GM12878 (cell line): ENCODE results near the gene NEGR1.

Source experiments
- CTCF ChIP-seq, 3 experiments: IDR thresholded peaks in 2 of 3; conservative IDR thresholded peaks in 1 of 3; 2 replicates each; pipeline ENCODE4 v1.5.1; 2011; ENCODE audit warnings: low read depth in 3 of 3, low read length in 3 of 3, mild to moderate bottlenecking in 3 of 3, control low read depth in 2 of 3, moderate library complexity in 2 of 3, inconsistent platforms in 1 of 3, mixed read lengths in 1 of 3; ENCODE audit not compliant: control insufficient read depth in 2 of 3, insufficient read depth in 1 of 3; ENCODE audit errors: extremely low read depth in 1 of 3
- DPF2 ChIP-seq: fragments of 450-650 bp; IDR thresholded peaks from 2 replicates; pipeline ENCODE4 v1.6.1; 2017; ENCODE audit warnings: mild to moderate bottlenecking
- EZH2 ChIP-seq: IDR thresholded peaks from 2 replicates; pipeline ENCODE4 v1.6.1; 2012; ENCODE audit warnings: low read depth, mild to moderate bottlenecking, control low read depth, inconsistent platforms, low read length, borderline replicate concordance; ENCODE audit not compliant: control insufficient read depth
- HDAC2 ChIP-seq: fragments of 200-600 bp; sonication (generic); IDR thresholded peaks from 2 replicates; pipeline ENCODE4 v1.6.1; 2017
- MYC ChIP-seq: IDR thresholded peaks from 2 replicates; pipeline ENCODE4 v1.6.1; 2011; ENCODE audit warnings: mild to moderate bottlenecking, low read length, moderate library complexity, inconsistent platforms; ENCODE audit not compliant: insufficient read depth, insufficient replicate concordance, insufficient read length, severe bottlenecking
- NKRF ChIP-seq: fragments of 450-650 bp; conservative IDR thresholded peaks from 2 replicates; pipeline ENCODE4 v1.6.1; 2017; ENCODE audit warnings: mild to moderate bottlenecking, moderate library complexity
- RB1 ChIP-seq: fragments of 450-650 bp; formaldehyde crosslinking; IDR thresholded peaks from 2 replicates; pipeline ENCODE4 v1.6.1; 2017; ENCODE audit warnings: mild to moderate bottlenecking, borderline replicate concordance
- SMC3 ChIP-seq: IDR thresholded peaks from 2 replicates; pipeline ENCODE4 v1.6.1; 2011; ENCODE audit warnings: low read length, improper control_type of control experiment, borderline replicate concordance
- ZBED1 ChIP-seq: IDR thresholded peaks from 2 replicates; pipeline ENCODE4 v1.6.1; 2016; ENCODE audit warnings: borderline replicate concordance
- TF ChIP-seq, protein P1 (sequence below): fragments of 450-650 bp; IDR thresholded peaks from 2 replicates; pipeline ENCODE4 v1.6.1; 2017; ENCODE audit warnings: mild to moderate bottlenecking
- TF ChIP-seq, protein P2 (sequence below): fragments of 450-650 bp; IDR thresholded peaks from 2 replicates; pipeline ENCODE4 v1.6.1; 2017; ENCODE audit warnings: mild to moderate bottlenecking, moderate library complexity
- TF ChIP-seq, protein P3 (sequence below): IDR thresholded peaks from 2 replicates; pipeline ENCODE4 v1.6.1; 2011; ENCODE audit warnings: low read depth, mild to moderate bottlenecking, low read length, moderate library complexity, borderline replicate concordance; ENCODE audit errors: extremely low read depth

DNA sequence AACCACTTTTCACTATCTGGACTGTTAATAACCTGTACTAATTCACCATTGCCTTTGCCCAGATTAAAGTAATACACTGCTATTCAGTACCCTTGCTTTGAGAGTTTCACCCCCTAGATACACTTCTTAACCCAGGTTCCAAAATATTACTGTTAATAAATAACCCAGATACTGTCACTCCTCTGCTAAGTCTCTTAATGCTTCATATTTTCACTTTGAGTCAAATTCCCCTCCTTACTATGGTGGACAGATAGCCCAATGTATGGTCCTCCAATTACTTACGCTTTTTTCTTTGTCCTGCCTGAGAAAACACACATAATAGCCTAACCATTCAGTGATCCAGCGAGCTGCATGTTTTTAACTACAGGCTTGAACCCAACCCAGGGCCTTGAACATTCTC, 152.5 kb downstream of the NEGR1 start:
- TF ChIP-seq, protein P1, sequence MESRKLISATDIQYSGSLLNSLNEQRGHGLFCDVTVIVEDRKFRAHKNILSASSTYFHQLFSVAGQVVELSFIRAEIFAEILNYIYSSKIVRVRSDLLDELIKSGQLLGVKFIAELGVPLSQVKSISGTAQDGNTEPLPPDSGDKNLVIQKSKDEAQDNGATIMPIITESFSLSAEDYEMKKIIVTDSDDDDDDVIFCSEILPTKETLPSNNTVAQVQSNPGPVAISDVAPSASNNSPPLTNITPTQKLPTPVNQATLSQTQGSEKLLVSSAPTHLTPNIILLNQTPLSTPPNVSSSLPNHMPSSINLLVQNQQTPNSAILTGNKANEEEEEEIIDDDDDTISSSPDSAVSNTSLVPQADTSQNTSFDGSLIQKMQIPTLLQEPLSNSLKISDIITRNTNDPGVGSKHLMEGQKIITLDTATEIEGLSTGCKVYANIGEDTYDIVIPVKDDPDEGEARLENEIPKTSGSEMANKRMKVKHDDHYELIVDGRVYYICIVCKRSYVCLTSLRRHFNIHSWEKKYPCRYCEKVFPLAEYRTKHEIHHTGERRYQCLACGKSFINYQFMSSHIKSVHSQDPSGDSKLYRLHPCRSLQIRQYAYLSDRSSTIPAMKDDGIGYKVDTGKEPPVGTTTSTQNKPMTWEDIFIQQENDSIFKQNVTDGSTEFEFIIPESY, result no peak
- TF ChIP-seq, protein P2, sequence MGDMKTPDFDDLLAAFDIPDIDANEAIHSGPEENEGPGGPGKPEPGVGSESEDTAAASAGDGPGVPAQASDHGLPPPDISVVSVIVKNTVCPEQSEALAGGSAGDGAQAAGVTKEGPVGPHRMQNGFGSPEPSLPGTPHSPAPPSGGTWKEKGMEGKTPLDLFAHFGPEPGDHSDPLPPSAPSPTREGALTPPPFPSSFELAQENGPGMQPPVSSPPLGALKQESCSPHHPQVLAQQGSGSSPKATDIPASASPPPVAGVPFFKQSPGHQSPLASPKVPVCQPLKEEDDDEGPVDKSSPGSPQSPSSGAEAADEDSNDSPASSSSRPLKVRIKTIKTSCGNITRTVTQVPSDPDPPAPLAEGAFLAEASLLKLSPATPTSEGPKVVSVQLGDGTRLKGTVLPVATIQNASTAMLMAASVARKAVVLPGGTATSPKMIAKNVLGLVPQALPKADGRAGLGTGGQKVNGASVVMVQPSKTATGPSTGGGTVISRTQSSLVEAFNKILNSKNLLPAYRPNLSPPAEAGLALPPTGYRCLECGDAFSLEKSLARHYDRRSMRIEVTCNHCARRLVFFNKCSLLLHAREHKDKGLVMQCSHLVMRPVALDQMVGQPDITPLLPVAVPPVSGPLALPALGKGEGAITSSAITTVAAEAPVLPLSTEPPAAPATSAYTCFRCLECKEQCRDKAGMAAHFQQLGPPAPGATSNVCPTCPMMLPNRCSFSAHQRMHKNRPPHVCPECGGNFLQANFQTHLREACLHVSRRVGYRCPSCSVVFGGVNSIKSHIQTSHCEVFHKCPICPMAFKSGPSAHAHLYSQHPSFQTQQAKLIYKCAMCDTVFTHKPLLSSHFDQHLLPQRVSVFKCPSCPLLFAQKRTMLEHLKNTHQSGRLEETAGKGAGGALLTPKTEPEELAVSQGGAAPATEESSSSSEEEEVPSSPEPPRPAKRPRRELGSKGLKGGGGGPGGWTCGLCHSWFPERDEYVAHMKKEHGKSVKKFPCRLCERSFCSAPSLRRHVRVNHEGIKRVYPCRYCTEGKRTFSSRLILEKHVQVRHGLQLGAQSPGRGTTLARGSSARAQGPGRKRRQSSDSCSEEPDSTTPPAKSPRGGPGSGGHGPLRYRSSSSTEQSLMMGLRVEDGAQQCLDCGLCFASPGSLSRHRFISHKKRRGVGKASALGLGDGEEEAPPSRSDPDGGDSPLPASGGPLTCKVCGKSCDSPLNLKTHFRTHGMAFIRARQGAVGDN, result no peak
- no peak for TF ChIP-seq ZBED1
- no peak for TF ChIP-seq NKRF
- TF ChIP-seq MYC, result no peak
- no peak for TF ChIP-seq SMC3
- no peak for TF ChIP-seq HDAC2
- TF ChIP-seq, protein P3, sequence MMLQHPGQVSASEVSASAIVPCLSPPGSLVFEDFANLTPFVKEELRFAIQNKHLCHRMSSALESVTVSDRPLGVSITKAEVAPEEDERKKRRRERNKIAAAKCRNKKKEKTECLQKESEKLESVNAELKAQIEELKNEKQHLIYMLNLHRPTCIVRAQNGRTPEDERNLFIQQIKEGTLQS, result no peak
- TF ChIP-seq EZH2, result no peak
- TF ChIP-seq CTCF (IDR thresholded peaks at IDR 0.05 in 2 of 3, conservative IDR thresholded peaks at IDR 0.05 in 1 of 3; ENCODE audit: control insufficient read depth in 2 of 3, extremely low read depth in 1 of 3, insufficient read depth in 1 of 3, low read depth in 3 of 3, low read length in 3 of 3), result no peak
- TF ChIP-seq DPF2, result no peak
- TF ChIP-seq RB1, result no peak
